Adrenal gland (tissue), 5 donors: ENCODE results near the gene PPP1R17.

Experiments used
- POLR2A ChIP-seq, 2 donors: fragments of 450-650 bp; IDR thresholded peaks; one replicate each; pipeline ENCODE4 v1.6.1; 2017; ENCODE audit warnings: antibody characterized with exemption in 2 of 2, mild to moderate bottlenecking in 2 of 2, moderate library complexity in 1 of 2
- TF ChIP-seq, protein P1 (sequence below), 6 experiments: fragments of 450-650 bp in 4 of 6; fragments of 200-600 bp in 2 of 6; sonication (generic) in 1 of 6; IDR thresholded peaks; 1 replicate in 5 of 6; 2 replicates in 1 of 6; pipeline versions ENCODE4 v1.5.1 to v1.8.0; 2016 to 2021; ENCODE audit warnings: antibody characterized with exemption in 6 of 6, mild to moderate bottlenecking in 2 of 6, moderate library complexity in 1 of 6
- donor health status: DM: no; HTN: no; CAD: no.

DNA sequence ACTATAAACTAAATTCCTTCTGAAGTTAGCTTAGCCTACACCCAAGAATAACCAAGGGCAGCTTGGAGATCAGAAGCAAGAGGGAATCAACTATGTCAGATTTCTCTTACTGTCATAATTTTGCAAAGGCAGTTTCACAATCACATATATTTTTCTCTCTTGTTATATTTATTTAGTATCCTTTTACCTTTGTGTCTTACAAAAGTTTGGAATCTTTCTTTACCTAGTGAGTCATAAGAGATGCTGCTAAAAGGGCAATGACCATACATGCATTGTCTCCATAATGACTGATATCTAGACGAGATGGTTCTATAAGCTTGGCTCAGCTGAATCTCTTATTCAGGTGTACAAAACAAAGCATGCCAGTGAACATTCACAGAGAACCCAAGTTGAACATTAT, 61.1 kb downstream of the PPP1R17 start:
- TF ChIP-seq POLR2A (IDR thresholded peaks at IDR 0.05): no peak
- TF ChIP-seq, protein P1, sequence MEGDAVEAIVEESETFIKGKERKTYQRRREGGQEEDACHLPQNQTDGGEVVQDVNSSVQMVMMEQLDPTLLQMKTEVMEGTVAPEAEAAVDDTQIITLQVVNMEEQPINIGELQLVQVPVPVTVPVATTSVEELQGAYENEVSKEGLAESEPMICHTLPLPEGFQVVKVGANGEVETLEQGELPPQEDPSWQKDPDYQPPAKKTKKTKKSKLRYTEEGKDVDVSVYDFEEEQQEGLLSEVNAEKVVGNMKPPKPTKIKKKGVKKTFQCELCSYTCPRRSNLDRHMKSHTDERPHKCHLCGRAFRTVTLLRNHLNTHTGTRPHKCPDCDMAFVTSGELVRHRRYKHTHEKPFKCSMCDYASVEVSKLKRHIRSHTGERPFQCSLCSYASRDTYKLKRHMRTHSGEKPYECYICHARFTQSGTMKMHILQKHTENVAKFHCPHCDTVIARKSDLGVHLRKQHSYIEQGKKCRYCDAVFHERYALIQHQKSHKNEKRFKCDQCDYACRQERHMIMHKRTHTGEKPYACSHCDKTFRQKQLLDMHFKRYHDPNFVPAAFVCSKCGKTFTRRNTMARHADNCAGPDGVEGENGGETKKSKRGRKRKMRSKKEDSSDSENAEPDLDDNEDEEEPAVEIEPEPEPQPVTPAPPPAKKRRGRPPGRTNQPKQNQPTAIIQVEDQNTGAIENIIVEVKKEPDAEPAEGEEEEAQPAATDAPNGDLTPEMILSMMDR (IDR thresholded peaks at IDR 0.05): no peak
